Lung (tissue), 12 donors: ENCODE measurements around the gene MAGI3. TPM values are rescaled to one million over a fixed set of nuclear protein-coding genes. Genes with fewer than 3 reads are reported as not detected.

Source experiments
- ATAC-seq: fragments of 200-7000 bp; cut with Tn5 transposase; one replicate; pipeline ENCODE4 v1.9.1; 2020; ENCODE audit warnings: moderate number of reproducible peaks; ENCODE audit not compliant: insufficient read depth, low FRiP score
- DNase-seq, 3 donors: peaks; one replicate each; pipeline ENCODE4 v3.0.0-alpha.2; 2013 to 2017
- H3K27ac ChIP-seq, 2 donors: one replicate each; pipeline ENCODE4 v1.5.1; 2013; ENCODE audit warnings: mild to moderate bottlenecking in 2 of 2, moderate library complexity in 2 of 2, control low read depth in 1 of 2, inconsistent platforms in 1 of 2, low read depth in 1 of 2, low read length in 1 of 2
- H3K27me3 ChIP-seq, 3 donors: one replicate each; pipeline ENCODE4 v1.5.1; 2013; ENCODE audit warnings: low read length in 2 of 3; ENCODE audit not compliant: control insufficient read depth in 3 of 3, insufficient read depth in 3 of 3
- H3K36me3 ChIP-seq, 4 donors: one replicate each; pipeline ENCODE4 v1.5.1; 2013; ENCODE audit warnings: low read length in 4 of 4, mild to moderate bottlenecking in 1 of 4, moderate library complexity in 1 of 4; ENCODE audit not compliant: control insufficient read depth in 4 of 4, insufficient read depth in 4 of 4
- H3K4me1 ChIP-seq, 5 donors: one replicate each; pipeline ENCODE4 v1.5.1; 2013; ENCODE audit warnings: low read length in 5 of 5, mild to moderate bottlenecking in 2 of 5, moderate library complexity in 1 of 5; ENCODE audit not compliant: control insufficient read depth in 5 of 5, insufficient read depth in 5 of 5
- H3K4me3 ChIP-seq: one replicate; pipeline ENCODE4 v1.5.1; 2013; ENCODE audit warnings: mild to moderate bottlenecking, control low read depth, moderate library complexity
- H3K9ac ChIP-seq, 2 donors: one replicate each; pipeline ENCODE4 v1.5.1; 2013; ENCODE audit warnings: low read length in 2 of 2, control low read depth in 1 of 2; ENCODE audit not compliant: insufficient read depth in 1 of 2
- H3K9me3 ChIP-seq, 4 donors: one replicate each; pipeline ENCODE4 v1.5.1; 2013; ENCODE audit warnings: low read length in 3 of 4, mild to moderate bottlenecking in 1 of 4, moderate library complexity in 1 of 4; ENCODE audit not compliant: control insufficient read depth in 4 of 4, insufficient read depth in 3 of 4
- WGBS, 2 donors: extraction: QIAGEN DNeasy Blood & Tissue Kit; methylation state at CpG; one replicate each; pipeline ENCODE4 v1.1.7; 2013; 5-methylcytosine and 5-hydroxymethylcytosine counted together
- polyA plus RNA-seq, 2 donors: library from polyadenylated mRNA; stranded (reverse); fragments of 200-250 nt; gene quantifications; one replicate each; pipeline ENCODE4 v1.2.1, GENCODE V29; 2013
- total RNA-seq, 2 donors: library from RNA; depleted of rRNA in 1 of 2; stranded (reverse); fragments of >200 nt in 1 of 2; gene quantifications; one replicate each; pipeline ENCODE4 v1.2.1, GENCODE V29; 2014 to 2021
- TF ChIP-seq, protein P1 (sequence below): IDR thresholded peaks from 2 replicates; pipeline ENCODE4 v1.5.1; 2012; ENCODE audit warnings: mild to moderate bottlenecking; ENCODE audit errors: control extremely low read depth, extremely low read depth
- donor health status: control.
- donor health status: control.
- donor health status: Bipolar disorder and iron deficiency.
- donor health status: healthy.
- donor health status: DM: yes; HTN: yes; CAD: no.

MAGI3 gene
- total and polyA plus RNA-seq, 4 donors, result 7.5 to 137 (median 35.5) TPM

DNA sequence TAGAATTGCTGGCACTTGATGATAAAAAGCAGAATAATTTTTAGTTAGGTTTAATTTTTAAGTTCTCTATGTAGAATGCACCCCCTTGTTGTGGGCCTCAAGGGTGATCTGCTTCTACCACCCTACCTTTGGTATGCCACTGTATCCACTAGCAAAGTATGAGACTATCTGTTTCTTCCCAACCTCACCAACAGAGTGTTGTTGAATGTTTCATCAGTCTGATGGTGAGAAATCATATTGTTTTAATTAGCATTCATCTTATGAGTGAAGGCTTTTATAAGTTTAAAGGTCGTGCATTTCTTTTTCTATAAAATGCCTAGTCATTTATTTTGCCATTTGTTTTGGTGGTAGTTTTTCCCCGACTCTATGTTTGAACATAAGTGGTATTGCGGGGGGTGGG lies 141.0 kb downstream of the MAGI3 start:
- Histone ChIP-seq H3K9me3 (peaks cover 0 to 2% (median 0%) of the 10 kb centered on the region in 4 donors), H3K4me1 (peaks cover 0 to 6% (median 0%) of the 10 kb centered on the region in 5 donors), H3K27ac (no peak overlapping the region), H3K27me3 (no peaks in the 10 kb centered on the region), H3K36me3 (no peaks in the 10 kb centered on the region), H3K4me3 (no peak overlapping the region), H3K9ac (no peak overlapping the region)
- no peak for DNase-seq
- ATAC-seq, result no peak
- TF ChIP-seq, protein P1, sequence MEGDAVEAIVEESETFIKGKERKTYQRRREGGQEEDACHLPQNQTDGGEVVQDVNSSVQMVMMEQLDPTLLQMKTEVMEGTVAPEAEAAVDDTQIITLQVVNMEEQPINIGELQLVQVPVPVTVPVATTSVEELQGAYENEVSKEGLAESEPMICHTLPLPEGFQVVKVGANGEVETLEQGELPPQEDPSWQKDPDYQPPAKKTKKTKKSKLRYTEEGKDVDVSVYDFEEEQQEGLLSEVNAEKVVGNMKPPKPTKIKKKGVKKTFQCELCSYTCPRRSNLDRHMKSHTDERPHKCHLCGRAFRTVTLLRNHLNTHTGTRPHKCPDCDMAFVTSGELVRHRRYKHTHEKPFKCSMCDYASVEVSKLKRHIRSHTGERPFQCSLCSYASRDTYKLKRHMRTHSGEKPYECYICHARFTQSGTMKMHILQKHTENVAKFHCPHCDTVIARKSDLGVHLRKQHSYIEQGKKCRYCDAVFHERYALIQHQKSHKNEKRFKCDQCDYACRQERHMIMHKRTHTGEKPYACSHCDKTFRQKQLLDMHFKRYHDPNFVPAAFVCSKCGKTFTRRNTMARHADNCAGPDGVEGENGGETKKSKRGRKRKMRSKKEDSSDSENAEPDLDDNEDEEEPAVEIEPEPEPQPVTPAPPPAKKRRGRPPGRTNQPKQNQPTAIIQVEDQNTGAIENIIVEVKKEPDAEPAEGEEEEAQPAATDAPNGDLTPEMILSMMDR, result no peak
- WGBS, 2 donors, result 88 to 93% methylated on average over 3 of the region's 3 CpGs

DNA sequence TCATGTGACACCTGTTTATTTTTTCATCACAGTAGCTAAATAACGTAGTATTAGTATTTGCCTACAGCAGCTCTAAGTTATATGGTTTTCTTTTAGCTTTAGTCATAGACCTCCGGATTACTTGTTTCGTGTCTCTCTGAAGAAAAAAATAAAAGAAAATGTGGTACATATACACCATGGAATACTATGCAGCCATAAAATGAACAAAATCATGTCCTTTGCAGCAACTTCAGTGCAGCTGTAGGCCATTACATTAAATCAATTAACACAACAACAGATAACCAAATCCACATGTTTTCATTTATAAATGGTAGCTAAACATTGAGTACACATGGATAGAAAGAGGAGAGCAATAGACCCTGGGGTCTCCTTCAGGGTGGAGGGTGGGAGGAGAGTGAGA lies 142.7 kb downstream of the MAGI3 start:
- no peak for DNase-seq
- ATAC-seq, result no peak
- TF ChIP-seq, protein P1, result no peak
- H3K9me3 ChIP-seq, result peaks cover 0 to 3% (median 1%) of the 10 kb centered on the region in 4 donors
- peaks cover 0 to 6% (median 0%) of the 10 kb centered on the region in 5 donors for H3K4me1 ChIP-seq
- H3K36me3 ChIP-seq, result no peaks in the 10 kb centered on the region
- no peak overlapping the region for H3K4me3 ChIP-seq
- 91 to 96% methylated on average over 3 of the region's 3 CpGs for WGBS, 2 donors
- H3K27me3 ChIP-seq, result no peaks in the 10 kb centered on the region
- no peak overlapping the region for H3K9ac ChIP-seq
- no peak overlapping the region for H3K27ac ChIP-seq

- H3K27me3 ChIP-seq, result no peaks in the 10 kb centered on the region
- no peak overlapping the region for H3K4me3 ChIP-seq
- no peaks in the 10 kb centered on the region for H3K36me3 ChIP-seq
- ATAC-seq (peak; percentile 27), DNase-seq (no peak)
- no peak overlapping the region for H3K27ac ChIP-seq
- peaks cover 0 to 6% (median 0%) of the 10 kb centered on the region in 5 donors for H3K4me1 ChIP-seq
- no peak overlapping the region for H3K9ac ChIP-seq
- WGBS, 2 donors, result 94 to 98% methylated on average over 4 of the region's 4 CpGs
- TF ChIP-seq, protein P1, result no peak
- peaks cover 0 to 3% (median 1%) of the 10 kb centered on the region in 4 donors for H3K9me3 ChIP-seq
Observed at GRCh38 chr1:113534130-113534817, 144.0 kb downstream of the MAGI3 start.
